BJ (cell line): Measurements from ENCODE around the gene ADD1. TPM values are rescaled to one million over a fixed set of nuclear protein-coding genes. Genes with fewer than 3 reads are reported as not detected.

Source experiments
- CTCF ChIA-PET: fragments of 350-600 bp; formaldehyde crosslinking; extraction: SDS; loops from one replicate; lab custom pipeline; 2021; ENCODE audit warnings: antibody characterized with exemption, inconsistent platforms; lab: Yijun Ruan, JAX
- POLR2A ChIA-PET: fragments of 300-600 bp; sonication (Branson Sonifier 250); formaldehyde crosslinking; extraction: SDS; loops from one replicate; lab custom pipeline; 2021; ENCODE audit warnings: antibody characterized with exemption; lab: Charles Lee
- DNase-seq: peaks from one replicate; pipeline ENCODE4 v3.0.0-alpha.2; 2011; ENCODE audit warnings: low read depth
- H3K27me3 ChIP-seq: 2 replicates; pipeline ENCODE4 v1.6.0; 2011; ENCODE audit warnings: low read length; ENCODE audit not compliant: control insufficient read depth, insufficient read depth
- H3K36me3 ChIP-seq: 2 replicates; pipeline ENCODE4 v1.5.1; 2011; ENCODE audit warnings: low read length; ENCODE audit not compliant: control insufficient read depth, insufficient read depth
- H3K4me3 ChIP-seq: 2 replicates; pipeline ENCODE4 v1.5.1; 2011; ENCODE audit warnings: low read depth, mild to moderate bottlenecking, control low read depth, low read length
- CTCF ChIP-seq: IDR thresholded peaks from 2 replicates; pipeline ENCODE4 v1.5.1; 2011; ENCODE audit warnings: low read depth, mild to moderate bottlenecking, control low read depth, inconsistent platforms, low read length, moderate library complexity; ENCODE audit not compliant: insufficient read depth
- polyA plus RNA-seq: library from polyadenylated mRNA; depleted of rRNA; stranded (reverse); fragments of >200 nt; gene quantifications from 2 replicates; pipeline ENCODE4 v1.2.3, GENCODE V29; 2011

Gene ADD1
- polyA plus RNA-seq, 1 experiment, result 140 TPM

- TF ChIP-seq CTCF, result no peak
- H3K36me3 ChIP-seq, result 0 out of 2 replicates have a peak, but pooled peaks cover 2% of the 10 kb centered on the region
- ChIA-PET CTCF (interaction anchor here (1.9 kb wide), 1 partner anchor 10 kb away, joined by 5 read pairs; no protein-coding TSS in a partner anchor), POLR2A (no interaction called here)
- no peaks in the 10 kb centered on the region for H3K27me3 ChIP-seq
- no peak for DNase-seq
- no peak overlapping the region for H3K4me3 ChIP-seq
Observed at GRCh38 chr4:2858451-2859217, 15.0 kb downstream of the ADD1 start.

- POLR2A ChIA-PET, result no interaction called here
- no peak overlapping the region for H3K4me3 ChIP-seq
- CTCF ChIA-PET, result interaction anchor here (1.1 kb wide), 1 partner anchor 96 kb away, joined by 3 read pairs; no protein-coding TSS in a partner anchor
- no peak for DNase-seq
- TF ChIP-seq CTCF, result no peak
- H3K27me3 ChIP-seq, result no peaks in the 10 kb centered on the region
- 0 out of 2 replicates have a peak, but pooled peaks cover 2% of the 10 kb centered on the region for H3K36me3 ChIP-seq
Observed at GRCh38 chr4:2859514-2859913, 15.9 kb downstream of the ADD1 start.

- Histone ChIP-seq H3K27me3 (no peaks in the 10 kb centered on the region), H3K4me3 (no peak overlapping the region), H3K36me3 (no peaks in the 10 kb centered on the region)
- TF ChIP-seq CTCF, result no peak
- POLR2A ChIA-PET, result no interaction called here
- no peak for DNase-seq
- CTCF ChIA-PET, result interaction anchor here (1.1 to 1.2 kb wide), 3 partner anchors 11 to 97 kb away, joined by 3 read pairs; no protein-coding TSS in a partner anchor
Observed at GRCh38 chr4:2860391-2861348, 17.0 kb downstream of the ADD1 start.

DNA sequence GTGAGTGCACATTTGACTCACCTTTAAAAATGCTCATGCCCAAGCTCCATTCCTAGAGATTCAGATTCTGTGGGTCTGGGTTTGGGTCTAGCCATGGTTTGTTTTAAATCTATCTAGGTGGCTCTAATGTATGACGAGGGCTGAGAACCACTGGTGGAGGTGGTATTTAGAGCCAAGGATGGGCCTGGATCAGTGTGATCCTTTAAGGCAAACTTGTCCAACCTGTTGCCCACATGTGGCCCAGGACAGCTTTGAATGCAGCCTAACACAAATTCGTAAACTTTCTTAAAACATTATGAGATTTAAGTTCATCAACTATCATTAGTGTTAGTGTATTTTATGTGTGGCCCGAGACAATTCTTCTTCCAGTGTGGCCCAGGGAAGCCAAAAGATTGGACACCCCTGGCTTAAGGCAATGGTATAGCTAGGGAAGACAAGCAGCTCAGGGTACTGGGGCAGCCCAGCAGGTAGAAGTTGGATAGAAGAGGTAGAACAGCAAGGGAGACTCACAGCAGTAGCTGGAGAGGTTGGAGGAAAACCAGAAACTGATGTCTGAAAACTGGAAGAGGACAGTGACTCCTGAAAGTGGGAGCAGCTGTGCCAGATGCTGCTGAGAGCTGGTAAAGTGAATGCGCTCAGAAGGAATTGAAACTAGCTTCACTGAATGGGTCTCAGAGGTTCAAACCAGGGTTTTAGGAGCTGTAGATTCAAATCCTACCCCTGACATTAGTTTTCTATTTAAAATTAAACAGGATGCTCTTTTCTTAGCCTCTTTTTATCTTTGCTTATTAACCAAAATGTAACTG, 18.2 kb downstream of the ADD1 start:
- Histone ChIP-seq H3K27me3 (no peaks in the 10 kb centered on the region), H3K4me3 (no peak overlapping the region), H3K36me3 (no peaks in the 10 kb centered on the region)
- DNase-seq, result no peak
- ChIA-PET POLR2A (no interaction called here), CTCF (interaction anchor here (0.6 to 1.2 kb wide), 5 partner anchors 9 to 98 kb away, joined by 3 to 5 read pairs (median 3); no protein-coding TSS in a partner anchor)
- no peak for TF ChIP-seq CTCF
